Astrocyte of the cerebellum (primary cell): ENCODE data around the gene DCP2.

Source experiments
- DNase-seq: peaks from one replicate; pipeline ENCODE4 v3.0.0-alpha.2; 2011; ENCODE audit warnings: low read depth
- H3K4me3 ChIP-seq: 2 replicates; pipeline ENCODE4 v1.5.1; 2011; ENCODE audit warnings: mild to moderate bottlenecking, low read depth, low read length, moderate library complexity
- CTCF ChIP-seq: IDR thresholded peaks from 2 replicates; pipeline ENCODE4 v1.5.1; 2012; ENCODE audit warnings: low read length, low read depth, moderate library complexity, mild to moderate bottlenecking; ENCODE audit errors: missing control alignments
- in situ Hi-C: cut with HindIII; loops from 2 replicates; pipeline ENCODE4 v1.10.0; 2017; ENCODE audit warnings: low sequenced_read_pairs

Gene DCP2

GRCh38 chr5:113039229-113039933 is 62.8 kb downstream of the DCP2 start:
- no peak for TF ChIP-seq CTCF
- no peak for DNase-seq
- no peak overlapping the region for H3K4me3 ChIP-seq
- in situ Hi-C loops = no loop called here

- no peak overlapping the region for H3K4me3 ChIP-seq
- DNase-seq = no peak
- no peak for TF ChIP-seq CTCF
- in situ Hi-C loops = no loop called here
These were observed 63.3 kb downstream of the DCP2 start for GRCh38 chr5:113039934-113040285.

- in situ Hi-C loops = no loop called here
- DNase-seq = no peak
- TF ChIP-seq CTCF = no peak
- no peak overlapping the region for H3K4me3 ChIP-seq
These were observed 64.2 kb downstream of the DCP2 start for GRCh38 chr5:113040672-113041260.

- no peak for DNase-seq
- in situ Hi-C loops = no loop called here
- TF ChIP-seq CTCF = no peak
- H3K4me3 ChIP-seq = no peak overlapping the region
These were observed 66.1 kb downstream of the DCP2 start for GRCh38 chr5:113042491-113043243.

GRCh38 chr5:113043491-113043931 is 66.9 kb downstream of the DCP2 start:
- in situ Hi-C loops = no loop called here
- TF ChIP-seq CTCF = no peak
- no peak overlapping the region for H3K4me3 ChIP-seq
- DNase-seq = no peak

- in situ Hi-C loops = no loop called here
- DNase-seq = no peak
- H3K4me3 ChIP-seq = no peak overlapping the region
- TF ChIP-seq CTCF = no peak
These were observed 68.3 kb downstream of the DCP2 start for GRCh38 chr5:113044776-113045465.
